Suprapubic skin (tissue), 4 donors: ENCODE data around the gene QPCT. TPM values are rescaled to one million over a fixed set of nuclear protein-coding genes. Genes with fewer than 3 reads are reported as not detected.
A peak's percentile ranks its signal among the peaks of the same experiment; 100 is the strongest.

ENCODE experiments used
- DNase-seq, 2 donors: peaks; one replicate each; pipeline ENCODE4 v3.0.0-alpha.2; 2019; ENCODE audit warnings: low spot score in 2 of 2
- H3K27ac ChIP-seq: fragments of 200-600 bp; sonication (generic); one replicate; pipeline ENCODE4 v1.5.1; 2019
- H3K27me3 ChIP-seq: fragments of 200-600 bp; sonication (generic); one replicate; pipeline ENCODE4 v1.5.1; 2019
- H3K36me3 ChIP-seq: fragments of 200-600 bp; sonication (generic); one replicate; pipeline ENCODE4 v1.5.1; 2019
- H3K4me1 ChIP-seq: fragments of 200-600 bp; sonication (generic); one replicate; pipeline ENCODE4 v1.5.1; 2019
- H3K4me3 ChIP-seq: fragments of 200-600 bp; sonication (generic); one replicate; pipeline ENCODE4 v1.5.1; 2019; ENCODE audit warnings: mild to moderate bottlenecking
- H3K9me3 ChIP-seq: fragments of 200-600 bp; sonication (generic); one replicate; pipeline ENCODE4 v1.5.1; 2019
- EP300 ChIP-seq: sonication (generic); formaldehyde crosslinking; IDR thresholded peaks from one replicate; pipeline ENCODE4 v1.6.1; 2017; ENCODE audit warnings: antibody characterized with exemption
- POLR2A ChIP-seq, 2 donors: fragments of 450-650 bp; IDR thresholded peaks; one replicate each; pipeline ENCODE4 v1.6.1; 2017; ENCODE audit warnings: antibody characterized with exemption in 2 of 2, mild to moderate bottlenecking in 2 of 2, moderate library complexity in 2 of 2
- POLR2AphosphoS5 ChIP-seq, 3 donors: sonication (generic); formaldehyde crosslinking; IDR thresholded peaks; one replicate each; pipeline ENCODE4 v1.6.1; 2017; ENCODE audit warnings: antibody characterized with exemption in 3 of 3
- WGBS: methylation state at CpG from one replicate; pipeline ENCODE4 v1.1.5; 2018; 5-methylcytosine and 5-hydroxymethylcytosine counted together
- total RNA-seq, 4 donors: library from RNA; depleted of rRNA; stranded (reverse); fragments of >200 nt; gene quantifications; one replicate each; pipeline ENCODE4 v1.1.0, GENCODE V29; 2016
- TF ChIP-seq, protein P1 (sequence below), 2 donors: fragments of 200-600 bp in 1 of 2; fragments of 450-650 bp in 1 of 2; sonication (generic) in 1 of 2; IDR thresholded peaks; one replicate each; pipeline ENCODE4 v1.5.1; 2016 to 2019; ENCODE audit warnings: antibody characterized with exemption in 2 of 2, mild to moderate bottlenecking in 1 of 2, moderate library complexity in 1 of 2

Gene QPCT
- total RNA-seq, 4 donors from 2014 or later = 20.7 to 75.5 (median 47.6) TPM

DNA sequence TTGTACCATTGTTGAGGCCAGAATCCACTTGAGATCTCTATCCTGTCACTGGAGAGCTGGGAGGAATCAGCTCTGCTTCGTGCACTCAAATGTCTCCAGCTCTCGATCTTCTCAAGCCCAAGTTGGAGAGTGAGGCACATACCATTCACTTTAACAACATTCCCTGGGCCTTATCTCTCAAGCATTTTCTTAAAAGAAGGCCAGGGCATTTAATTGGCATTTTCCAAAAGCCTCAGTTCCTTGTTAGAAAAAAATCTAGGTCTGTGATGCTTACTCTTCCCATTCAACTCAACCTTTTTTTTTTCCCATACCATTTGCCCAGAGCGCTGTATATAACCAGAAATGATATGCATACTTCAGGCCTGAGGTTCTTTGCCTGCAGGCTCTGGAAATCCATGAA is 10.1 kb downstream of the QPCT start:
- WGBS = 82% methylated on average over 3 of the region's 3 CpGs
- TF ChIP-seq POLR2A (IDR thresholded peaks at IDR 0.05) (no peak), EP300 (no peak), POLR2AphosphoS5 (IDR thresholded peaks at IDR 0.05) (no peak)
- TF ChIP-seq, protein P1, sequence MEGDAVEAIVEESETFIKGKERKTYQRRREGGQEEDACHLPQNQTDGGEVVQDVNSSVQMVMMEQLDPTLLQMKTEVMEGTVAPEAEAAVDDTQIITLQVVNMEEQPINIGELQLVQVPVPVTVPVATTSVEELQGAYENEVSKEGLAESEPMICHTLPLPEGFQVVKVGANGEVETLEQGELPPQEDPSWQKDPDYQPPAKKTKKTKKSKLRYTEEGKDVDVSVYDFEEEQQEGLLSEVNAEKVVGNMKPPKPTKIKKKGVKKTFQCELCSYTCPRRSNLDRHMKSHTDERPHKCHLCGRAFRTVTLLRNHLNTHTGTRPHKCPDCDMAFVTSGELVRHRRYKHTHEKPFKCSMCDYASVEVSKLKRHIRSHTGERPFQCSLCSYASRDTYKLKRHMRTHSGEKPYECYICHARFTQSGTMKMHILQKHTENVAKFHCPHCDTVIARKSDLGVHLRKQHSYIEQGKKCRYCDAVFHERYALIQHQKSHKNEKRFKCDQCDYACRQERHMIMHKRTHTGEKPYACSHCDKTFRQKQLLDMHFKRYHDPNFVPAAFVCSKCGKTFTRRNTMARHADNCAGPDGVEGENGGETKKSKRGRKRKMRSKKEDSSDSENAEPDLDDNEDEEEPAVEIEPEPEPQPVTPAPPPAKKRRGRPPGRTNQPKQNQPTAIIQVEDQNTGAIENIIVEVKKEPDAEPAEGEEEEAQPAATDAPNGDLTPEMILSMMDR (IDR thresholded peaks at IDR 0.05) = no peak
- no peaks in the 10 kb centered on the region for H3K36me3 ChIP-seq
- no peak for DNase-seq
- H3K4me3 ChIP-seq = no peak overlapping the region
- no peaks in the 10 kb centered on the region for H3K9me3 ChIP-seq
- H3K27me3 ChIP-seq = no peaks in the 10 kb centered on the region
- H3K27ac ChIP-seq = no peak overlapping the region
- H3K4me1 ChIP-seq = peaks cover 18% of the 10 kb centered on the region

DNA sequence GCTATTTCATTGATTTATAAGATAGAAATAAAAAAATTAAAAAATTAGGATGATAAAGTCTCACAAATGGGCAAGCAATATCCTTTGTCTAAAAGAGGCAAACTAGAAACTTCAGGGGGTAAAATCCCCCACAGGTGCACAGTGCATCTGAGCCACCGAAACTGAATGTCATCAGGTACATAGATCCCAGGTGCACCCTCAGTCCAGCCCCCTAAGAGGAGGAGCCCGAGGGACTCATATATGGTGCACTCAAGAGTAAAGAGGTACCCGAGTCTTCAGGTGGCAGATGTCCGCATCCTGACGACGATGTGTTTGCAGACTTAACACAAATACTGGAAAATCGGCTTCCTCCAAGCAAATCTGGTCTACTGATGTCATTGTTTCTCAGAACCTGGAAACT is 11.3 kb downstream of the QPCT start:
- no peak for TF ChIP-seq EP300
- no peak for TF ChIP-seq POLR2AphosphoS5 (IDR thresholded peaks at IDR 0.05)
- no peak for TF ChIP-seq POLR2A (IDR thresholded peaks at IDR 0.05)
- TF ChIP-seq, protein P1 (IDR thresholded peaks at IDR 0.05) = no peak
- H3K27me3 ChIP-seq = no peaks in the 10 kb centered on the region
- H3K27ac ChIP-seq = no peak overlapping the region
- no peaks in the 10 kb centered on the region for H3K9me3 ChIP-seq
- WGBS = 96% methylated on average over 7 of the region's 7 CpGs
- H3K4me1 ChIP-seq = peaks cover 7% of the 10 kb centered on the region
- H3K4me3 ChIP-seq = no peak overlapping the region
- no peak for DNase-seq
- H3K36me3 ChIP-seq = no peaks in the 10 kb centered on the region

GRCh38 chr2:37356299-37356698 is 11.9 kb downstream of the QPCT start:
- Histone ChIP-seq H3K36me3 (no peaks in the 10 kb centered on the region), H3K4me1 (peaks cover 2% of the 10 kb centered on the region), H3K4me3 (no peak overlapping the region), H3K27me3 (no peaks in the 10 kb centered on the region), H3K27ac (peak overlapping the region; percentile 37), H3K9me3 (no peaks in the 10 kb centered on the region)
- no peak for DNase-seq
- 76% methylated on average over 6 of the region's 6 CpGs for WGBS
- TF ChIP-seq POLR2AphosphoS5 (IDR thresholded peaks at IDR 0.05) (no peak), POLR2A (IDR thresholded peaks at IDR 0.05) (no peak), EP300 (no peak)
- TF ChIP-seq, protein P1 (IDR thresholded peaks at IDR 0.05) = no peak

- Histone ChIP-seq H3K27ac (peak overlapping the region; percentile 37), H3K36me3 (no peaks in the 10 kb centered on the region)
- WGBS = 60% methylated on average over 1 of the region's 1 CpG
Observed at GRCh38 chr2:37357069-37357468, 12.6 kb downstream of the QPCT start.

DNA sequence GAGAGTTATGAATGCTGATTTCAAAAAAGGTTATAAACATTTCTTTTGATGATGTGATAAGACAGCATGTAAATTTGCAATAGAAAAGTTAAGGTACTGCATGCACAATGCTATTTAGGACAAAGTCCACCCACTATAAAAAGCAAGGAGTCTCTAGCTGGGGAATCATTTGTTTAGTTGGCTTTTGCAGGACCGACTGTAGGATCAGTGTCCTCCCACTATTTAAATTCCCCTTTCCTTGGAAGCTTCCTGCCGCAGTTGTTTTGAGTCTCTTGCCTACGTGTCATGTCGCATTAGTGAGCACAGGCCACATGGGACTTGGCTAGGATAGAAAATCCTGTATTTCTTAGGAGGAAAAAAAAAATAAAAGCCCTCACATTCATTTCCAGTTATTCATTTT is 13.1 kb downstream of the QPCT start:
- 55% methylated on average over 4 of the region's 4 CpGs for WGBS
- no peak overlapping the region for H3K27ac ChIP-seq
- no peaks in the 10 kb centered on the region for H3K36me3 ChIP-seq
- no peaks in the 10 kb centered on the region for H3K4me1 ChIP-seq
- no peaks in the 10 kb centered on the region for H3K9me3 ChIP-seq
- DNase-seq = no peak
- TF ChIP-seq POLR2A (IDR thresholded peaks at IDR 0.05) = no peak
- TF ChIP-seq, protein P1 (IDR thresholded peaks at IDR 0.05) = no peak
- TF ChIP-seq POLR2AphosphoS5 (IDR thresholded peaks at IDR 0.05) = no peak
- no peak for TF ChIP-seq EP300
- no peak overlapping the region for H3K4me3 ChIP-seq
- no peaks in the 10 kb centered on the region for H3K27me3 ChIP-seq

More at GRCh38 chr2:37357069-37357468, 12.6 kb downstream of the QPCT start:
- no peak for TF ChIP-seq POLR2AphosphoS5 (IDR thresholded peaks at IDR 0.05)
- no peak for TF ChIP-seq EP300
- TF ChIP-seq, protein P1 (IDR thresholded peaks at IDR 0.05) = no peak
- TF ChIP-seq POLR2A (IDR thresholded peaks at IDR 0.05) = no peak
- no peak for DNase-seq
- no peaks in the 10 kb centered on the region for H3K4me1 ChIP-seq
- no peak overlapping the region for H3K4me3 ChIP-seq
- H3K9me3 ChIP-seq = no peaks in the 10 kb centered on the region
- no peaks in the 10 kb centered on the region for H3K27me3 ChIP-seq
